IMR-90 (cell line): ENCODE measurements around the gene BATF.

ENCODE experiments used
- CTCF ChIP-seq: conservative IDR thresholded peaks from 2 replicates; pipeline ENCODE4 v1.5.1; 2012; ENCODE audit warnings: mild to moderate bottlenecking, low read depth, low read length, improper control_type of control experiment
- ELK1 ChIP-seq: fragments of 150-350 bp; IDR thresholded peaks from 2 replicates; pipeline ENCODE4 v1.6.1; 2016; ENCODE audit warnings: low read depth, mild to moderate bottlenecking, low read length, moderate library complexity, borderline replicate concordance
- FOS ChIP-seq: fragments of 150-350 bp; IDR thresholded peaks from 2 replicates; pipeline ENCODE4 v1.6.1; 2016; ENCODE audit warnings: low read depth, low read length
- RAD21 ChIP-seq: IDR thresholded peaks from 2 replicates; pipeline ENCODE4 v1.6.1; 2012; ENCODE audit warnings: low read length, improper control_type of control experiment
- SMC3 ChIP-seq: fragments of 150-350 bp; IDR thresholded peaks from 2 replicates; pipeline ENCODE4 v1.6.1; 2016; ENCODE audit warnings: low read depth, mild to moderate bottlenecking, antibody characterized with exemption, low read length, moderate library complexity

- TF ChIP-seq RAD21 (no peak), CTCF (no peak), FOS (no peak), SMC3 (no peak), ELK1 (no peak)
These were observed 46.5 kb downstream of the BATF start for GRCh38 chr14:75568791-75569190.
